ENCODE measurements around the gene CLIP1. TPM values are rescaled to one million over a fixed set of nuclear protein-coding genes. Genes with fewer than 3 reads are reported as not detected.
"Not testable (repeated sequence)": the region's sequence is repeated elsewhere in the genome, so short reads cannot be mapped to it uniquely, and the experiment has no call there.

CLIP1 gene
- total RNA-seq, 6 experiments from 2014 or later, result 35.4 to 63.4 (median 43.1) TPM

GRCh38 chr12:122382919-122383350, 39.5 kb downstream of the CLIP1 start:
- Histone ChIP-seq H3K36me3 (peaks cover 0 to 32% (median 10%) of the 10 kb centered on the region in 4 donors), H3K27me3 (no peaks in the 10 kb centered on the region), H3K9me3 (no peaks in the 10 kb centered on the region), H3K4me1 (no peaks in the 10 kb centered on the region), H3K27ac (no peak overlapping the region), H3K4me3 (no peak overlapping the region)
- 94% methylated on average over 4 of the region's 6 CpGs for WGBS (ENCODE audit: insufficient coverage, low coverage, low lambda C conversion rate, missing lambda C conversion rate)
- TF ChIP-seq CTCF (IDR thresholded peaks at IDR 0.05), result no peak
- no peak for TF ChIP-seq POLR2A (IDR thresholded peaks at IDR 0.05)
- intact Hi-C loops (cut with DNase I), result no loop called here
- ATAC-seq (no peak), DNase-seq (no peak)

GRCh38 chr12:122381021-122381420, 41.4 kb downstream of the CLIP1 start:
- H3K4me1 ChIP-seq, result no peaks in the 10 kb centered on the region
- DNase-seq (no peak), ATAC-seq (no peak)
- WGBS (ENCODE audit: insufficient coverage, low coverage, low lambda C conversion rate, missing lambda C conversion rate), result 72% methylated on average over 1 of the region's 1 CpG
- intact Hi-C loops (cut with DNase I), result no loop called here
- TF ChIP-seq CTCF (IDR thresholded peaks at IDR 0.05) (no peak), POLR2A (IDR thresholded peaks at IDR 0.05) (no peak)
- H3K4me3 ChIP-seq, result no peak overlapping the region
- no peaks in the 10 kb centered on the region for H3K9me3 ChIP-seq
- H3K27me3 ChIP-seq, result no peaks in the 10 kb centered on the region
- peaks cover 0 to 51% (median 16%) of the 10 kb centered on the region in 4 donors for H3K36me3 ChIP-seq
- H3K27ac ChIP-seq, result no peak overlapping the region

GRCh38 chr12:122376751-122377150, 45.7 kb downstream of the CLIP1 start:
- DNase-seq; ATAC-seq; H3K4me3 ChIP-seq; H3K4me1 ChIP-seq; H3K27me3 ChIP-seq; H3K9me3 ChIP-seq; intact Hi-C loops (cut with DNase I); H3K27ac ChIP-seq: not testable (repeated sequence)
- H3K36me3 ChIP-seq, result peaks cover 0 to 69% (median 20%) of the 10 kb centered on the region in 4 donors
- WGBS (ENCODE audit: insufficient coverage, low coverage, low lambda C conversion rate, missing lambda C conversion rate), result 86% methylated on average over 5 of the region's 5 CpGs

- ATAC-seq (no peak), DNase-seq (no peak)
- Histone ChIP-seq H3K4me3 (no peak overlapping the region), H3K9me3 (no peaks in the 10 kb centered on the region), H3K27me3 (no peaks in the 10 kb centered on the region), H3K4me1 (no peaks in the 10 kb centered on the region), H3K36me3 (peaks cover 0 to 65% (median 17%) of the 10 kb centered on the region in 4 donors), H3K27ac (no peak overlapping the region)
- TF ChIP-seq POLR2A (IDR thresholded peaks at IDR 0.05), result no peak
- no peak for TF ChIP-seq CTCF (IDR thresholded peaks at IDR 0.05)
- intact Hi-C loops (cut with DNase I), result no loop called here
- WGBS (ENCODE audit: insufficient coverage, low coverage, low lambda C conversion rate, missing lambda C conversion rate), result 70% methylated on average over 5 of the region's 5 CpGs
Measured at GRCh38 chr12:122374707-122375106, 47.8 kb downstream of the CLIP1 start.

GRCh38 chr12:122371475-122372045, 50.9 kb downstream of the CLIP1 start:
- intact Hi-C loops (cut with DNase I), result no loop called here
- H3K27ac ChIP-seq, result peak overlapping the region in 1 of 3 donors; percentile 6

More at GRCh38 chr12:122371475-122372045, 50.9 kb downstream of the CLIP1 start:
- H3K9me3 ChIP-seq, result no peaks in the 10 kb centered on the region
- no peaks in the 10 kb centered on the region for H3K4me1 ChIP-seq
- DNase-seq (no peak), ATAC-seq (peak; percentile 63 to 88 (median 76))
- H3K27me3 ChIP-seq, result no peaks in the 10 kb centered on the region
- WGBS (ENCODE audit: insufficient coverage, low coverage, low lambda C conversion rate, missing lambda C conversion rate), result 28% methylated on average over 8 of the region's 8 CpGs
- no peak for TF ChIP-seq CTCF (IDR thresholded peaks at IDR 0.05)
- no peak for TF ChIP-seq POLR2A (IDR thresholded peaks at IDR 0.05)
- peaks cover 0 to 34% (median 3%) of the 10 kb centered on the region in 4 donors for H3K36me3 ChIP-seq
- H3K4me3 ChIP-seq, result no peak overlapping the region
